Measurements from ENCODE around the gene SRGAP2C.
A peak's percentile ranks its signal among the peaks of the same experiment; 100 is the strongest.
"Not testable (repeated sequence)": the region's sequence is repeated elsewhere in the genome, so short reads cannot be mapped to it uniquely, and the experiment has no call there.

SRGAP2C gene

DNA sequence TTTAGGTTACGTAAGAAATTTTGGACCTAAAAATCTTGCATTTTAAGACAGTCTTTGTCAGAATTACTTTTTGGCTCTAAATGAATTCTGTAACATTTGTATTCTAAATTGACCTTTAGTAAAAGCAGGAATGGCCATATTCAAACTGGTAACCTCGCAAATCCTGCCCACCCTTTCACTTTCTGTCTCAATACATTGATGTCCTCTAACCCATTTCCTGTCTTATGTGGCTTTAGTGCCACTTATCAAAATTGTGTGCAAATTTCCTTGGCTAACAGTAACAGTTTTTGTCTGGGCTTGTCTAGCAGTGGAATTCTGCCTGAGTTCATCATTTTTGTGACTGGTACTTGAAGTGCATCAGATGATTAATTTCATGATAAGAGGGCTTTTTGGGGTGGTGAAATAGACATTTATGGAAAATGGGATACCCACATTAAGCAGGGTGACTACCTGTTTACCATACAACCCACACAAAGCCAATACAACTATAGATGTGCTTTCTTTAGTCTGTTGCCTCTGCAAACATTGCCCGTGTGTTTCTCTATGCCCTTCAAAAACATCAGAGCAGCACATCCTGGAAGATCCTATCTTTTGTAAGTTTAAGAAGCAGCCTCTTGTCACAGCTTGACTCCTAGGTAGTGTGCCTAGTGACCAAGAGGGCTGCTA is 205.3 kb downstream of the SRGAP2C start:
- not testable (repeated sequence) for DNase-seq

DNA sequence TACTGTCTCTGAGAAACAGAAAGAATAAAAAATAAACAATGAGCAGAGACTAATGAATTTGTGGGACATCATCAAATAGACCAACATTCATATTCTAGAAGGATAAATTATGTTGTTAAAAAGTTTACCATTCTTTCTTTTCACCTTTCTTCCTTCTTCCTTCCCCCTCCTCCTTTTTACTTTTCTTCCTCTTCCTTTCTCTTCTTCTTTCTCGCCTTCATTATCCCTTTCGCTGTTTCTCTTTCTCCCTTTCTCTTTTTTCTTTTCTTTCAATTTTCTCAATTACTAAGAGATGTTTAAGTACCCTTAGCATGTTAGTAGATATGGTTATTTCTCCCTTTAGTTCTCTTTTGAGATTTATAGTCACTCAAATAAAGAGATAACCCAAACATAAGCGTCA is 207.4 kb downstream of the SRGAP2C start:
- not testable (repeated sequence) for DNase-seq

GRCh38 chr1:121395718-121396201 is 211.0 kb downstream of the SRGAP2C start:
- DNase-seq, result peak in 1 of 2 donors; percentile 19

GRCh38 chr1:121396335-121397081 is 211.7 kb downstream of the SRGAP2C start:
- peak; percentile 25 to 52 for DNase-seq

- not testable (repeated sequence) for DNase-seq
Measured at GRCh38 chr1:121397101-121397500, 212.3 kb downstream of the SRGAP2C start.

- DNase-seq, result not testable (repeated sequence)
Measured at GRCh38 chr1:121399193-121399592, 214.4 kb downstream of the SRGAP2C start.

- DNase-seq, result not testable (repeated sequence)
Measured at GRCh38 chr1:121400108-121400507, 215.3 kb downstream of the SRGAP2C start.

GRCh38 chr1:121400541-121401310 is 216.0 kb downstream of the SRGAP2C start:
- DNase-seq, result not testable (repeated sequence)

GRCh38 chr1:121401375-121401955 is 216.7 kb downstream of the SRGAP2C start:
- peak in 1 of 2 donors; percentile 8 for DNase-seq

DNA sequence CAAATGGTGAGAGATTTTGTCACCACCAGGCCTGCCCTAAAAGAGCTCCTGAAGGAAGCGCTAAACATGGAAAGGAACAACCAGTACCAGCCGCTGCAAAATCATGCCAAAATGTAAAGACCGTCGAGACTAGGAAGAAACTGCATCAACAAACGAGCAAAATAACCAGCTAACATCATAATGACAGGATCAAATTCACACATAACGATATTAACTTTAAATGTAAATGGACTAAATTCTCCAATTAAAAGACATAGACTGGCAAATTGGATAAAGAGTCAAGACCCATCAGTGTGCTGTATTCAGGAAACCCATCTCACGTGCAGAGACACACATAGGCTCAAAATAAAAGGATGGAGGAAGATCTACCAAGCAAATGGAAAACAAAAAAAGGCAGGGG is 218.5 kb downstream of the SRGAP2C start:
- not testable (repeated sequence) for DNase-seq

DNA sequence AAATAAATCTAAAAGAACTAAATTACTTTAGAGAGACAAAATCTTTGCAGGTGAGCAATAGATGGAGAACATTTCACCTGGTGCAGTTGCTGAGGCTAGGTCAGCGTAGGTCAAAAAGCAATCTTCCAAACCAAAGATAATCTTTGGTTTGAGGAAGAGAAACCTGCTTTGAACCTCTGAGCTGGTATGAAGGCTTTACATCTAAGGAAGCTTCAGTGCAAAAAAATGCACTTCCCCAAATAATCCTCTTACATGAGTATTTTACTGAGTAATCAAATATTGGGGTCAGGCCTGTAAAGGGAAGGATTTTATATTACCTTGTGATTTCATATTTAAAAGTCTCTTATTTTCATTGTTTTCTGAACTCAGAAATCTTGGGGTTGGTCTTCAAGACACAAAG is 223.6 kb downstream of the SRGAP2C start:
- DNase-seq, result no peak

GRCh38 chr1:121413821-121414220 is 229.0 kb downstream of the SRGAP2C start:
- DNase-seq, result no peak

DNA sequence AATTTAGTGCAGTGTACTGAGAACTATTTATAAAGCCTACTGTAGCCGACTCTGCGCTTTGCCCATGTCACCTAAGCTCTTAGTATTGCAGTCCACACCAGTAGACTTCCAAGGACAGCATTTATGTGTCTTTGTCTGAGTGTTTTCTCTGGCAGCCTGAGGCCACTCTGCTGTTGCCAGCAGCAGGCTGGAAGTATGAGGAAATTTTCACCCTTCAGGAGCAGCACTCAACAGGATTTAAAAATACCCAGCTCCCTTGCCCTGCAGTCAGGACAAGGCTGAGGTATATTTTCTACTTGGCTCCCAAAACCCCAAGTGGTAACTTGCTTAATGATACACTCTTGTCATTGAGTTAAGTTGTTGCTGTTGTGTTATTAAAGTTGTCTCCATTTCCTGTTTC is 230.1 kb downstream of the SRGAP2C start:
- DNase-seq, result no peak

- no peak for DNase-seq
Measured at GRCh38 chr1:121417325-121417923, 232.6 kb downstream of the SRGAP2C start.

DNA sequence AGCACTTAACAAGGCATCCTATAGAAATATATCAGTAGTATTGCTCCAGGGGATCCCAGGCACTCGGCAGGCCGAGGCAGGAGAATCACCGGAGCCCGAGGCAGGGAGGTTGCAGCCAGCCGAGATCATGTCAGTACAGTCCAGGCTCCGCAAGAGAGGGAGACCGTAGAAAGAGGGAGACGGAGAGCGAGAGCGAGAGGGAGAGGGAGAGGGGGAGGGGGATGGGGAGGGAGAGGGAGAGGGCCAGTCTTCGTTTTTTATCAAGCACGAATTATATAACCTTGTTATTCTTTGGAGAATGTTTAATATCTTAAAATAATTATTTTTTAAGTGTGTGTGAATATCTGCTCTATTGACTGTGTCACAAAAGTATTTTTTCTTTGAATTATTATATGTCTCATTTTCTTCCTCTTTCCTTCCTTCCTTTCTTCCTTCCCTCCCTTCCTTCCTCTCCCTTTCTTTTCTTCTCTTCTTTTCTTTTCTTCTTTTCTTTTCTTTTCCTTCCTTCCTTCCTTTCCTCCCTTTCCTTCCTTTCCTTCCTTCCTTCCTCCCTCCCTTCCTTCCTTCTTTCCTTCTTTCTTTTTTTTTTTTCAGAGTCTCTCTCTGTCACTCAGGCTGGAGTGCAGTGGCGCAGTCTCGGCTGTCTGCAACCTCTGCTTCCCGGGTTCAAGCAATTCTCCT is 233.7 kb downstream of the SRGAP2C start:
- DNase-seq, result no peak

GRCh38 chr1:121419050-121419615 is 234.4 kb downstream of the SRGAP2C start:
- not testable (repeated sequence) for DNase-seq

- DNase-seq, result not testable (repeated sequence)
Measured at GRCh38 chr1:121421490-121421889, 236.7 kb downstream of the SRGAP2C start.

- not testable (repeated sequence) for DNase-seq
Measured at GRCh38 chr1:121423956-121424355, 239.2 kb downstream of the SRGAP2C start.

DNA sequence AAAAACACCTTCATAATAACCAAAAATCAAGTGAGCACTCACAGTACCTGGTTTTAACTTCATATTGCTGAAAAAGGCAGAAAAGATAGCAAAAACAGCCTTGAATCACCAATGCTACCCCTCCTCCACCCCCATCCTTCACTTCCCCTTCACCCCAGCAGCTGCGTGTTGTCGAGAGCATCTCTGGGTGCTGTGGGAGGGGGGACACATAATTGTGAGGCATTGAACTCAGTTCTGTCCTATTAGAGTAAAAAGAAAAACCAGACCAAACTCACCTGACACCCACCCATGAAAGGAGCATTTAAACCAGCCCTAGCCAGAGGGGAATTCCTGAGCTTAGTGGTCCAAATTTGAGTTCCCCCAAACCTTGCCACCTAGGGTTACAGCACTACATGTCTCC is 248.7 kb downstream of the SRGAP2C start:
- not testable (repeated sequence) for DNase-seq

DNA sequence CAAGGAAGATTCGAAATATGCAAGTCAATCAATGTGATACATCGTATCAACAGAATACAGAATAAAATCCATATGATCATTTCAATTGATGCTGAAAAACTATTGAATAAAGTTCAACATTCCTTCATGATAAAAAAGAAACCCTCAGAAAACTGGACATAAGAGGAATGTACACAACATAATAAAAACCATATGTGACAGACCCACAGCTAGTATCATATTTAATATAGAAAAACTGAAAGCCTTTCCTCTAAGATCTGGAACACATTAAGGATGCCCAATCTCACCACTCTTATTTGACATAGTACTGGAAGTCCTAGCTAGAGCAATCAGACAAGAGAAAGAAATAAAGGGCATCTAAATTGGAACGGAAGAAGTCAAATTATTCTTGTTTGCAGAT is 254.1 kb downstream of the SRGAP2C start:
- DNase-seq, result not testable (repeated sequence)

DNA sequence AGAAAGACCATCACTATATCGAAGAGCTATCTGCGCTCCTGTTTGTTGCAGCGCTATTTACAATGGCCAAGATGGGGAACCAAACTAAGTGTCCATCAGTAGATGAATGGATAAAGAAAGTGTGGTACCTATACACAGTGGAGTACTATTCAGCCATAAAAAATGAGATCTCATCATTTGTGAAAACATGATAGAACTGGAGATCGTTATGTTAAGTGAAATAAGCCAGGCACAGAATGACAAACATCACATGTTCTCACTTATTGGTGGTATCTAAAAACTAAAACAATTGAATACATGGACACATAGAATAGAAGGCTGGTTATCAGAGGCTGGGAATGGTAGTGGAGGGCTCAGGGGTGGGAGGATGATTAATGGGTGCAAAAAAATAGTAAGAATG is 256.2 kb downstream of the SRGAP2C start:
- DNase-seq, result no peak
